Right ventricle myocardium inferior (tissue), 1 donor: ENCODE results near the gene CDC14B. TPM values are rescaled to one million over a fixed set of nuclear protein-coding genes. Genes with fewer than 3 reads are reported as not detected.
A peak's percentile ranks its signal among the peaks of the same experiment; 100 is the strongest.
"Not testable (repeated sequence)": the region's sequence is repeated elsewhere in the genome, so short reads cannot be mapped to it uniquely, and the experiment has no call there.

Source experiments
- ATAC-seq: fragments of 200-7000 bp; cut with Tn5 transposase; one replicate; pipeline ENCODE4 v1.9.1; 2020; ENCODE audit warnings: mild to moderate bottlenecking, moderate library complexity
- DNase-seq: peaks from one replicate; pipeline ENCODE4 v3.0.0; 2021; ENCODE audit errors: missing footprints
- intact Hi-C: fragments of 100-400 bp; cut with DNase I; formaldehyde crosslinking; loops from one replicate; pipeline ENCODE4 v1.11.0; 2022
- total RNA-seq: library from RNA; stranded (reverse); fragmentation: NEBNext Ultra II Directional; extraction: Animal tissue kit (Norgen Biotek cat#: 25700); gene quantifications from one replicate; pipeline ENCODE4 v1.2.1, GENCODE V29; 2021
- donor health status: DM: no; HTN: yes; CAD: no; lungs with severe emphysema.

Gene CDC14B
- total RNA-seq, 1 donor from 2014 or later, result 14.5 TPM

DNA sequence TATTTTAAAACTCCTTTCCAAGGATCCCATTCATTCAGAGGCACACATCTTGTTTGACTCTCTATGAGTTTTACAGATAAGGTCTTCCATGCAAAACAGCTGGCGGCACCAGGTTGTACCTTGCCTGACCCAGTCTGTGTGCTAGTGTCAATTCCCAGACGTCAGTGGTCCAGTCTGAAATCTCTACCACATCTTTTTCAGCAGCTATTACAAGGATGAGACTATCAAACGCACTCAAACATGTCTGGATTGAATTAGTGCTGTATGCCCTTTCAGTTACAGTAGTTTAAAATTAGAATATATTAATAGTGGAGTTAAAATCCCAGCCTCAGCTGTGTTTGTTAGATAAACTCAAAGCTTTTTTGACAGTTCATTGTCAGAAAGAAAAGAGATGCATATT is 11.7 kb downstream of the CDC14B start:
- no peak for DNase-seq
- intact Hi-C loops, result no loop called here
- no peak for ATAC-seq

DNA sequence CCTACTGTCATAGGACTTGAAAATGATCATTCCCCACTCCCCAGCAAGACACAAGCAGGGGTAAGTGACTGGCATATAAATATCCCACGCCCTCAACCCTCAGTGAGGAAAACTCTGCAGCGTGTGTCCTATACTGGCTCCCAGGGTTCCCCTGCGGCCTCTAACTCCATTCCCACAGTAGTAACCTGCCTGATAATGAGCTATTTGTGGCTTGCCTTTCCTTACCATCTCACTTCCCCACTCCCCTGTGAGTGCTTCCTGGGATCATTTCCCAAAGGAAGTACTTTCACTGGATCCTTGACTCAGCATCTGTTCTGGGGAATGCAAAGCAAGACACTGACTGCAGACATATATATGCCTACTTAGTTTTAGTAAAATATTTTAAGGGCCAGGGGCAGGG is 14.3 kb downstream of the CDC14B start:
- intact Hi-C loops, result no loop called here
- ATAC-seq (peak; percentile 31), DNase-seq (no peak)

DNA sequence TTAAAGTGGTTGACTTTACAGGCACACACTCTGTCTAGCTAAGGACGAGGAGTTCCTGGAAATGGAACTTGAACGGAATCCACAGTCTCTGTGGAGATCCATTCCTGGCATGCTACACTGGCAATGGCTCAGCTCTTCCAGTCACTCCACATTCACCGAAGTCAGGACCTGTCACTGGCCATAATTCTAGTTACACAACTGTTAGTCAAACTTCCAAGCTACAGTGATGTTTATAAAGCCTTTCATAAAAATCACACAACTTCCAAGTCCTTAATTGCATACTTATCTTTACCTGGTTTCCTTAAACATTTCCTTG is 15.7 kb downstream of the CDC14B start:
- intact Hi-C loops, result loop anchor here (1.0 kb wide), 1 partner anchor 8 kb away; no protein-coding TSS in a partner anchor
- DNase-seq, result no peak
- ATAC-seq, result peak; percentile 97

DNA sequence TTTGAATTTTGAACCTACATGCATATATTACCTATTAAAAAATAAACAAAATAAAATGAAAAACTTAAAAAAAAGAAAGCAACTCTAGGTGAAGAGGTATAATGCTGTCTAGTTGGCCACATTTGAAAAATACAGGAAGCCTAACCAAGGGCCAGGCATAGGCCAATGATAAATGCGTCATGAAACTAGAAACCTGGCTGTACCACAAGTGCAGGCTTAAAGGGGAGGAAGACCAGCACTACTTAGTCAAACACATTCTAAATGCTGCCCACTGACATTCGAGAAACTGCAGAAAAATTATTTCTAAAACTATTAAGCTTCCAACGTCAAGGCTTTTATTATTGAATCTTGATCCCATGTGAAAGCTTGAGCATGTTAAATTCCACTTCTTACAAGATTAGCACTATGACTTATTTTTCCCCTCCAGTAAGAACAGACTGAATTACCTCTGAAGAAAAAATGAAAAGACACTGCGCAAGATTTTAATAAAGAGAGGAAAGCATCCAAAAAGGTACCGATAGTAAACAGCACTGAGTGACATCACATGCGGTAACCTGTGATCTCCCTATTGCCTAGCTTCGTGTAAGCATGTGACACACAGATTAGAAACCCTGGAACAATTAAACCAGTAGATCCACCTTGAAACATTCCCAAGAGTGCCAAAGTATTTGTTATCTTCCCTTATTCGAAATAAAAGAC is 16.2 kb downstream of the CDC14B start:
- ATAC-seq, result peak; percentile 79
- DNase-seq, result no peak
- intact Hi-C loops, result loop anchor here (1.0 kb wide), 1 partner anchor 9 kb away; no protein-coding TSS in a partner anchor

DNA sequence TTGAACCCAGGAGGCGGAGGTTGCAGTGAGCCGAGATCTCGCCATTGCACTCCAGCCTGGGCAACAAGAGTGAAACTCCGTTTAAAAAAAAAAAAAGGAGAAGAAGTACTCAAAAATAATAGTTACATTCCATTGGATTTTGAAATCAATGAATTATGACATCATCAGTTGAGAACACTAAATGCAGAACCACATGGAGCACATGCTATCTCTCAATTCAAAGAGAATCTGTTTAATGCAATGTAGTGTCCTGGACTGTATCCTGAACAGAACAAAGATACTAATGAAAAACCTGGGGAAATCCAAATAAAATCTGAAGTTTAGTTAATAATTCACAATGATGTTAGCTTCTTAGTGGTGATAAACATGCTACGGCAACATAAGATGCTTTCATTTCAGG is 20.3 kb downstream of the CDC14B start:
- ATAC-seq (no peak), DNase-seq (no peak)
- intact Hi-C loops, result no loop called here

DNA sequence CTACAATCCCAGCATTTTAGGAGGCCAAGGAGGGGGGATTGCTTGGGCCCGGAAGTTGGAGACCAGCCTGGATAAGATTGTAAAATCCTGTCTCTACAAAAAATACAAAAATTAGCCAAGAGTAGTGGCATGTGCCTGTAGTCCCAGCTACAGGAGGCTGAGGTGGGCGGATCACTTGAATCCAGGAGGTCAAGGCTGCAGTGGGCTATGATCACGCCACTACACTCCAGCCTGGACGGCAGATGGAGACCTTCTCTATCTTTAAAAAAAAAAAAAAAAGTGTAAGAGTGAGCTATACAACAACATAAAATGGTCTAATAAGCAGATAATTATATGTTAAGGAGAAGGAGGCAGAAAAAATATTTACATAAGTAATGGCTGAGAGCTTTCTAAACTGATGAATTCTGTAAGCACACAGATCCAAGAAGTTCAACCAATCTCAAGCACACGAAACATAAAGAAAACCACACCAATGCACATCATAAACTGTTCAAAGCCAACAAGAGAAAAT is 23.0 kb downstream of the CDC14B start:
- no peak for ATAC-seq
- intact Hi-C loops, result no loop called here

DNA sequence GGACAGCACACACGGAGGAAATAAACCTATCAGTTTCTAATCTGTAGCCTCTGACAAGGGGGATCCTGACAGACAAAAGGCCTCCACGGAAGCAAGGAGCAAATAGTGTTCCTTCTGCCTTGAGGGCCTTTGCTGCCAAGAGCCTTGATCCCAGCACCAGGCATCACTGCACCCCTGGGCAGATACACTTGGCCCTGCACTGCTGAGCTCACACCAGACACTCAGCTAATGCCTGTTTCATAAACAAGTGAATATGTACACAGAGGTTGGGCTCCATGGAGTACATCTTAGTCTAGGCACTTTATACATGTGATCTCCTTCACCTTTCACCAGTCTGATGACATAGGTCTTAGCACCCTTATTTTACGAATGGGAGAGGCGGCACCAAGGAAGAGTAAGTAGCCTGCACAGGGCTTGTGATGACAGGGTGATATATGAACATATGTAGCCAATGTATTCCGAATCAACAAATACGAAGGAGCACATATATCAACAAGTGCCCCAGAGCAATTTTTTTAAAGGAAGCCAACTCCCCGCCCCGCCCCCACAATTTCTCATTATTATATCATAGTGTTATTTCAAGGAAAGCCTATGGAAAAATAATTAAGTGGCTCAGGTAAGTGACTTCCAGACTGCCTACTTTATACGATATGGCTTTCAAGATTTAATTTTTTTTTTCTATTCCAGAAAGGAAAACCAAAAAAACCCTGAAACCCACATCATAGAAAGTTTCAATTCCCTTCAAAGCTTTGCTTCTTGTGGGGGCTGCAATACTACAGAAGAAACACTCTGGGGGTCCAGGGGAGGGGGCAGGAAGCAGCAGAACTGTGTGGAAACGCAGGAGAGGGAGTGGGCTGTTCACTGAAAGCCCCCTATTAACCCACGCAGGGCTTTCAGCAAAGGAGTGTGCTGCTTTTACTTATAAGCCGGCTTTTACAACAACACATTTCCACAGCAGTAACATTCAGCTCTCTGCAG is 32.0 kb downstream of the CDC14B start:
- ATAC-seq (no peak), DNase-seq (no peak)
- intact Hi-C loops, result no loop called here

More for the DNA sequence above, 23.0 kb downstream of the CDC14B start:
- no peak for DNase-seq

DNA sequence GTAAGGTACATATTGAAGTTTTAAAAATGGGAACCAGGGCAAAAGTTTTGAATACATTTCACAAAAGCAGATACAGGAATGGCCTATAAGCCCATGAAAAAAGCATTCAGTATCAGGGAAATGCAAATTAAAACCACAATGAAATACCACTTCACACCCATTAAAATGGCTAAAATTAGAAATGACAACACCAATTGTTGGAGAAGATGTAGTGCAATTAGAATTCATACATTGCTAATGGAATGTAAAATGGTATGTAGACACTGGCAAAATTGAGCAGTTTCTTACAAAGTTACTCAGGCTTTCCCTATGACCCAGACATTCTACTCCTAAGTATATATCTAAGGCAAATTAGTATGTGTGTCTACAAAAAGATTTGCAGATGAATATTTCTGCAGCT is 34.2 kb downstream of the CDC14B start:
- no peak for DNase-seq
- ATAC-seq, result no peak
- intact Hi-C loops, result no loop called here

DNA sequence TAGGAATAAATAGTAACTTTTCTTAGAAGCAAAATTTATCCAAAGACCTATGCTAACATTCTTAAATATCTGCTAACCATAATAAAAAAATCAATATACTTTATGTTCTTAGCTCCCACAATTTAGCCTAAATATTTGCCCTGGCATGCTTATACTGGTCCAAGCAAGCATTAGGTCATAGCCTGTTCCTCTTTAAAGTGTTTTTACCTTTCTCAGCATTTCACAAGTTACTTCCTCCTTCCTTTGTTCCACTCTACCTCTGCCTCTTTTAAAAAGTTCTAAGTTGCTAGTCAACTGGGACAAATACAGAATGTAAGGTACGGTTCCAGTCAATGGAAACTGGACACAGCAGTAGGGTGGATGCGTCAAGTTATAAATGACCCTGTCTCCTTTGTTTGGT is 37.4 kb downstream of the CDC14B start:
- DNase-seq, ATAC-seq, intact Hi-C loops: not testable (repeated sequence)

DNA sequence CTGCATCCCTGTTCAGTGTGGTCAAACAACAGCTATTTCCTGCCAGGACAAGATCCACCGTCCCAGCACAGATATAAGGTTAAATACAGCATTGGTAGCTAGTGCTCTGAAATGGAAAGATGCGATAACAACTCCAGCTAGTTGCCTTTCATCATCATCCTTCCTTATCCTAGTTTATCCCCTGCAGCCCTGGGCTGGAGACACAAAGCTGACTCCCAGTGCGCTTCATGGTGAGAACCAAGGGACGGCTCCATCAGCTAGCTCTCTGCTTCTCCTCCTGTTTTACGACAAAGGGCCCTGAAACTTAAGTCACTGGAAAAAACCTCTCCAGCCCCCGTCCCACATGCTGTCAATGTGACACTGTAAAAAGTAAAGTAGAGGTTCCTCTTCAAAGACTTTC is 37.9 kb downstream of the CDC14B start:
- DNase-seq, result no peak
- ATAC-seq, result no peak
- intact Hi-C loops, result no loop called here

DNA sequence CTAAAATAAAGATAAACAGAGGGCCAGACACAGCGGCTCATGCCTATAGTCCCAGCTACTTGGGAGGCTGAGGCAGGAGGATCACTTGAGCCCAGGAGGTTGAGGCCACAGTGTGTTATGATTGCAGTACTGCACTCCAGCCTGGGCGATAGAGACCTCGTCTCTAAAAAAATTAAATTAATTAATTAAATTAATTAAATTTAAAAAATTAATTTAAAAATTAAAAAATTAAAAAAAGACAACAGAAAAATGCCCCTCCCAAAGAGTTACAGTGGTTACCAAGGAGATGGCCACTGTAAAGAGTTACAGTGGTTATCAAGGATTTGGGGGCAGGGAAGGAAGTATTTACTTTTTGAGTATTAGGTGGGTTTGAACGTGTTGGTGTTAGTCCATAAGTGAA is 38.3 kb downstream of the CDC14B start:
- ATAC-seq (no peak), DNase-seq (no peak)
- intact Hi-C loops, result no loop called here

DNA sequence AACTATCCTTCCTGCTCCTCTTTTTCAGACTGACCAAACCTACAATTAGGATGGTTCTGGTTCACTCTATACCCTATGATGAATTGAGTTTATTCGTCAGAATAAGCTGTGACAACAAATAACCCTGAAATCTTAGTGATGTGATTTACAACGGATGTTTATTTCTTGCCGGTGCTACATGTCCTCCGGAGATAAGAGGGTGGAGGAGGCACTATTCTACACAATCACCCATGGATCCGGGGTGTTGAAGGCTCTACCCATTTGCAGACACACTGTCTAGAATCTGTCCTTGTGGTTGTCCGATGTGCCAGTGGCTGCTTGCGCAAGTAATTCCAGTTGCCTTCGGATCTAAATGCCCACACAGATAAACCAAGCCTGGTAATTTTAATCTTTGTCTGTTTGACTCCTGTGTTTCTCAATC is 44.7 kb downstream of the CDC14B start:
- peak; percentile 50 for ATAC-seq

DNA sequence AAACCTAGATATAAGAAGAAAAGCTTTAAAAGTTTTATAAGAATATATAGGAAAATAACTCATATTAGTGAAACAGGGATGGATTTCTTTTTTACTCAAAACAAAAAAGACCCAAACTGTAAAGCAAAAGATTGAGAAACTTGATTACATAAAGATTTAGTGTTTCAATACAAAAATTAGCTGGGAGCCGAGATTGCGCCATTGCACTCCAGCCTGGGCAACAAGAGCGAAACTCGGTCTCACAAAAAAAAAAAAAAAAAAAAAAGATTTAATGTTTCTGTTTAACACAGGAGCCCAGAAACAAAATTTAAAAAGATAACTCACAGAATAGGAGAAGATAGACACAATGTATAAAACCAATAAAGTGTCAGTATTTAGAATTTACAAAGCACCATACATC is 45.2 kb downstream of the CDC14B start:
- ATAC-seq (no peak), DNase-seq (no peak)
- intact Hi-C loops, result loop anchor here (5.0 kb wide), 1 partner anchor 43 kb away; the partner anchor contains the start of gene CDC14B

More for the DNA sequence above, 44.7 kb downstream of the CDC14B start:
- intact Hi-C loops, result loop anchor here (5.0 kb wide), 1 partner anchor 42 kb away; the partner anchor contains the start of gene CDC14B
- DNase-seq, result no peak

DNA sequence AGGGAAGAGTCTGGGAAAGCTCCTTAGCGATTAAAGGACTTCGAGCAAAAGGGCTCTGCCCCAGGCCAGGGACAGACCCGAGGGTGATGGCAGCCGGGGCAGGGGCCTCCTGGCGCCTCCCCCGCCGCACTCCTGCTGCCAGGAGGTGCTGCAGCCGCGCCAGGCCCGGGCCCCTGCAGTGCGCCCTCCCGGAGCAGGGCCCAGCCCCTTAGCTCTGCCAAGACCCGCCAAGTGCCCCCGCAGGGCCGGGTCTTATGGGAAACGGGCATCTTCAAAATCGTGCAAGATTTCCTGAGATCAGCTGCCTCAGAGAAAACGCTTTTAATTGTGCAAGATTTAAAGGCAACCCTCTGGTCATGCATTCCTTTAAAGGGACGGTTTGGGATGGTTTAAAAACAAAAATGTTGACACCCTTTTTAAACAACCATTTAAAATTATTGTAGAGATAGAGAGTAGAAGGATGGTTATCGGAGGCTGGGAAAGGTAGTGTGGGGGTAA is 52.4 kb downstream of the CDC14B start:
- intact Hi-C loops, result no loop called here
- DNase-seq, result no peak
- ATAC-seq, result peak; percentile 1

DNA sequence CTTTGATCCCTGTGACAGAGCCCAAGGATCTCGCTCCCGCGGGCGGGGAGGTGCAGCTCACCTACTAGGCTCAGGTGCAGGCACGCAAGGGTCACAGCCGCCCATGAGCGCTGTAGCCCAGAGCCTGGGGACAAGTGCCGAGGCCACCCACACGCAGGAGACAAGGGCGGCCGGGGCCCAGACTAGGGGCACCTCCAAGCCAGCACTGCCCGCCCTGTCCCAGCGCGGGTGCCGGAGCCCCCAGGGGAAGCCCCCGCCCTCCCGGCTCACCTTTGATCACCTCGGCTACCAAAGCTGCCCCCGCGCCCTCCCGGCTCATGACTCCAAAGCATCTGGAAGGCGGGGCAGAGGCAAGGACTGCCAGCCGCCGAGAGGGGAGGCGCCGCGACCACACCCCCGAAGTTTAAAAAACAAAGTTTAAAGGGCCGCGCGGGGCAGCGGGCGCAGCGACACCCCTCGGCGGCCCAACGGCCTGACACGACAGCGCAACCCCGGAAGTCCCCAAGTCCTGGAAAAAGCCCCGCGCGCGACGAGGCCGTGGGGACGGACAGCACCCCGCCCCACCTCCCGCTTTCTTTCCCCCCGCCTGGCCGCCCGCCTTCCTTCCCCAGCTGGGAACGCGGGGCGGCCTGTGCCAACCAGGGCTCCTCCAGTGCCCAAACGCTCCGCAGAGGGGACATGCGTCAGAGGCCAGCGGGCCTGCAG is 53.0 kb downstream of the CDC14B start:
- intact Hi-C loops, result no loop called here
- ATAC-seq, result peak; percentile 94
- peak; percentile 91 for DNase-seq

DNA sequence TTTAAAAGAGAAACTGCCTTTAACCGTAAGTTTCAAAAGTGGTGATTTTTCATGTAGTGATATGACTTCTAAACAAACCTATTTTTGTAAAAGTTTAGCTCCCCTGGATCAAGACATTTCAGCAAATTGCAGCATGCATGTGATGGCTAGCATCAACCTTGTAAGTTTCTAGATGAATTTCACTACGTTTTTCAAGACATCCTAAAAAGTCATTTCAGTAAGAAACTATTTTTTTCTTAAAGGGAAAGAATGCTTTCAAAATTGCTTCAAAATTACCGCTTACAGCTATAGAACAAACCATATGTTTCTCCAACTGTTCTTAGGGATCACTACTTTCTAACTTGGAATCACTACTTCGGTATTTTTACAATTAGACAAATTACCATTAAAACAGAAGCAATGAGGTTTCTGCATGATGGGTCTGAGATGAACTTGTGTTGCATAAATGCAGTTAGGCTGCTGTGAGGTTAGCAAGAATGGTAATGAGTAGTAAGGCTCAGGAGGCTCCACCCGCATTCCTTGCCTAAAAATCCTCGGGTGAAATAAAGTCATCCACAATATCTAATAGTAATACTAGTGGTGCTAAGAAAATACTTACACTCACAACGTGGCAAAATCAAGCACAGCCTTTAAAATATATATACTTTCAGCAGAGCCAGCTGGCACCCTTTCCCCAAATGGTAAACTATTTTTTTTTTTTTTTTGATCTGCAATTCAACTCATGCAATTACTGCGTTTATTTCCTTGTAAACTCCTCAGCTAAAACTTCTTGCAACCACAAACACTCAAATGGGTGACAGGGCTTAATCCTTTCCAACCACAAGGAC is 53.8 kb downstream of the CDC14B start:
- intact Hi-C loops, result no loop called here
- ATAC-seq (peak; percentile 42), DNase-seq (no peak)

DNA sequence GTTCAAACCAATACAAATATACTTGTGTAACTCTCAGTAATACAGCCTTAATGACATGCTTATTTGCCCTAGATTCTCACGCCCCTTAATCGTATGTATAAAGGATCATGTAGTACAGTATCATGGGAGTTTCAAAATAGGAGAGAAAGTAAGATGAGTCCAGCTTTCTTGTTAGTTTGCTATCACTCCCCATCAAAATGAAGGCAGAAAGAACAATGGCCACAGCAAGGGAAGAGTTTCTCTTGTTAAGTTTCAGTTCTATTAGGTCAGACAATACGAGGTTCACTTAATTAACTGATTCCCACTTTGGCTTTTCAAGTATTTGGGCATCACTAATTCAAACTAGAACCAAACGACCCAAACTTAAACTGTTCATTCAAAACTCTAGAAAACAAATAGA is 55.4 kb downstream of the CDC14B start:
- intact Hi-C loops, result loop anchor here (5.0 kb wide), 1 partner anchor 77 kb away; no protein-coding TSS in a partner anchor
- ATAC-seq, result no peak
- no peak for DNase-seq
